IMR-90 (cell line): ENCODE results near the gene PSMB2. TPM values are rescaled to one million over a fixed set of nuclear protein-coding genes. Genes with fewer than 3 reads are reported as not detected.
A peak's percentile ranks its signal among the peaks of the same experiment; 100 is the strongest.

ENCODE experiments used
- ATAC-seq: fragments of 200-7000 bp; cut with Tn5 transposase; 2 replicates; pipeline ENCODE4 v1.9.1; 2020; ENCODE audit warnings: low read depth, mild to moderate bottlenecking, moderate library complexity
- BruUV-seq: library from RNA; stranded (reverse); fragments of 400-500 nt; replicated peaks from 2 replicates; lab custom pipeline; 2021; lab: Mats Ljungman, UMichigan
- CTCF ChIA-PET: fragments of 300-600 bp; formaldehyde crosslinking; extraction: SDS; loops from one replicate; lab custom pipeline; 2021; ENCODE audit warnings: antibody characterized with exemption; lab: Yijun Ruan, JAX
- POLR2A ChIA-PET: fragments of 300-600 bp; sonication (Branson Sonifier 250); formaldehyde crosslinking; loops from one replicate; lab custom pipeline; 2022; ENCODE audit warnings: antibody characterized with exemption; ENCODE audit not compliant: unreplicated experiment; lab: Charles Lee
- DNase-seq: peaks from one replicate; pipeline ENCODE4 v3.0.0; 2013
- H2AFZ ChIP-seq: replicated peaks from 2 replicates; pipeline ENCODE3; 2013; ENCODE audit warnings: low read length, mild to moderate bottlenecking; ENCODE audit not compliant: poor library complexity
- H2AK5ac ChIP-seq: 2 replicates; pipeline ENCODE4 v1.6.1; 2013; ENCODE audit warnings: low read depth, low read length, inconsistent platforms
- H2AK9ac ChIP-seq: replicated peaks from 2 replicates; pipeline ENCODE3; 2013; ENCODE audit warnings: mild to moderate bottlenecking, low read depth, low read length, moderate library complexity; ENCODE audit not compliant: poor library complexity
- H2BK120ac ChIP-seq: 2 replicates; pipeline ENCODE4 v1.6.1; 2013; ENCODE audit warnings: low read depth, low read length, inconsistent platforms
- H2BK15ac ChIP-seq: 3 replicates; pipeline ENCODE4 v1.6.1; 2013; ENCODE audit warnings: low read depth, low read length, inconsistent platforms
- H2BK20ac ChIP-seq: 2 replicates; pipeline ENCODE4 v1.6.1; 2013; ENCODE audit warnings: low read depth, mild to moderate bottlenecking, inconsistent platforms, low read length, moderate library complexity
- H2BK5ac ChIP-seq: 2 replicates; pipeline ENCODE4 v1.6.1; 2013; ENCODE audit warnings: mild to moderate bottlenecking, low read depth, low read length, inconsistent platforms; ENCODE audit not compliant: poor library complexity, severe bottlenecking
- H3K14ac ChIP-seq: replicated peaks from 2 replicates; pipeline ENCODE4 v1.6.1; 2013; ENCODE audit warnings: low read depth, low read length, inconsistent platforms
- H3K18ac ChIP-seq: 2 replicates; pipeline ENCODE4 v1.6.1; 2013; ENCODE audit warnings: low read depth, low read length, control low read depth
- H3K23ac ChIP-seq: 2 replicates; pipeline ENCODE4 v1.6.1; 2013; ENCODE audit warnings: low read depth, low read length, inconsistent platforms
- H3K27ac ChIP-seq: 2 replicates; pipeline ENCODE4 v1.5.1; 2013; ENCODE audit warnings: mild to moderate bottlenecking, control low read depth, low read length; ENCODE audit not compliant: insufficient read depth
- H3K27me3 ChIP-seq: 2 replicates; pipeline ENCODE4 v1.6.1; 2013; ENCODE audit warnings: low read length; ENCODE audit not compliant: control insufficient read depth, insufficient read depth
- H3K36me3 ChIP-seq: 2 replicates; pipeline ENCODE4 v1.6.1; 2013; ENCODE audit warnings: low read length, mixed read lengths; ENCODE audit not compliant: control insufficient read depth, insufficient read depth
- H3K4ac ChIP-seq: 2 replicates; pipeline ENCODE4 v1.6.1; 2013; ENCODE audit warnings: low read depth, low read length, inconsistent platforms
- H3K4me1 ChIP-seq: 2 replicates; pipeline ENCODE4 v1.6.1; 2013; ENCODE audit warnings: low read length, mixed read lengths; ENCODE audit not compliant: control insufficient read depth, insufficient read depth
- H3K4me2 ChIP-seq: 2 replicates; pipeline ENCODE4 v1.6.1; 2013; ENCODE audit warnings: low read depth, mild to moderate bottlenecking, control low read depth, low read length, moderate library complexity
- H3K4me3 ChIP-seq: 2 replicates; pipeline ENCODE4 v1.5.1; 2013; ENCODE audit warnings: low read depth, mild to moderate bottlenecking, control low read depth, low read length, moderate library complexity; ENCODE audit not compliant: insufficient read depth
- H3K56ac ChIP-seq: 2 replicates; pipeline ENCODE4 v1.6.1; 2013; ENCODE audit warnings: low read length, inconsistent platforms; ENCODE audit not compliant: insufficient read depth; ENCODE audit errors: extremely low read depth
- H3K79me1 ChIP-seq, 2 experiments: 2 replicates each; pipeline ENCODE4 v1.6.1; 2013; ENCODE audit warnings: low read length in 2 of 2, inconsistent platforms in 1 of 2, low read depth in 1 of 2
- H3K9ac ChIP-seq: 2 replicates; pipeline ENCODE4 v1.6.1; 2013; ENCODE audit warnings: low read depth, low read length, control low read depth
- H3K9me1 ChIP-seq: 2 replicates; pipeline ENCODE4 v1.6.1; 2013; ENCODE audit warnings: low read length, inconsistent platforms; ENCODE audit not compliant: insufficient read depth
- H3K9me3 ChIP-seq: 2 replicates; pipeline ENCODE4 v1.6.1; 2013; ENCODE audit warnings: low read length; ENCODE audit not compliant: control insufficient read depth, insufficient read depth
- H4K20me1 ChIP-seq: 2 replicates; pipeline ENCODE4 v1.6.1; 2013; ENCODE audit warnings: low read length, inconsistent platforms; ENCODE audit not compliant: insufficient read depth
- H4K5ac ChIP-seq: 2 replicates; pipeline ENCODE4 v1.6.1; 2013; ENCODE audit warnings: mild to moderate bottlenecking, low read depth, low read length, control low read depth
- H4K8ac ChIP-seq, 2 experiments: 2 replicates each; pipeline ENCODE4 v1.6.1; 2013; ENCODE audit warnings: low read depth in 2 of 2, low read length in 2 of 2, control low read depth in 1 of 2, inconsistent platforms in 1 of 2
- H4K91ac ChIP-seq: 2 replicates; pipeline ENCODE4 v1.6.1; 2013; ENCODE audit warnings: low read depth, low read length, inconsistent platforms; ENCODE audit not compliant: insufficient read depth
- CEBPB ChIP-seq: IDR thresholded peaks from 2 replicates; pipeline ENCODE4 v1.6.1; 2012; ENCODE audit warnings: low read depth, low read length, improper control_type of control experiment
- MAZ ChIP-seq: IDR thresholded peaks from 2 replicates; pipeline ENCODE4 v1.6.1; 2012; ENCODE audit warnings: low read depth, mild to moderate bottlenecking, low read length, improper control_type of control experiment, moderate library complexity, borderline replicate concordance
- RAD21 ChIP-seq: IDR thresholded peaks from 2 replicates; pipeline ENCODE4 v1.6.1; 2012; ENCODE audit warnings: low read length, improper control_type of control experiment
- SMC3 ChIP-seq: fragments of 150-350 bp; IDR thresholded peaks from 2 replicates; pipeline ENCODE4 v1.6.1; 2016; ENCODE audit warnings: low read depth, mild to moderate bottlenecking, antibody characterized with exemption, low read length, moderate library complexity
- WGBS, 2 experiments: methylation state at CpG; one replicate each; pipeline versions ENCODE4 v1.1.5 to v1.1.7; 2013; ENCODE audit warnings: missing lambda C conversion rate in 2 of 2; ENCODE audit not compliant: insufficient read length in 1 of 2; ENCODE audit errors: extremely low coverage in 2 of 2; 5-methylcytosine and 5-hydroxymethylcytosine counted together
- dilution Hi-C: fragments of 300-500 bp; cut with HindIII; formaldehyde crosslinking; loops from one replicate; pipeline ENCODE4 v1.14.3; 2018; ENCODE audit warnings: low sequenced_read_pairs; ENCODE audit not compliant: unreplicated experiment
- in situ Hi-C: fragments of 300-500 bp; cut with MboI; formaldehyde crosslinking; loops from 3 replicates; pipeline ENCODE4 v1.14.3; 2019; ENCODE audit warnings: low sequenced_read_pairs, inconsistent platforms, mixed read lengths
- intact Hi-C: fragments of 100-400 bp; cut with micrococcal nuclease; formaldehyde crosslinking; loops from 2 replicates; pipeline ENCODE4 v1.10.0; 2022
- polyA plus RNA-seq, 3 experiments: library from polyadenylated mRNA; depleted of rRNA; stranded (reverse); fragments of >200 nt; gene quantifications; 2 replicates each; pipeline ENCODE4 v1.2.3, GENCODE V29; 2012; ENCODE audit warnings: low replicate concordance in 1 of 3
- total RNA-seq: library from RNA; depleted of rRNA; stranded (reverse); fragments of >200 nt; gene quantifications from 2 replicates; pipeline ENCODE4 v1.2.3, GENCODE V29; 2012
- TF ChIP-seq, protein P1 (sequence below): conservative IDR thresholded peaks from 2 replicates; pipeline ENCODE4 v1.5.1; 2012; ENCODE audit warnings: mild to moderate bottlenecking, low read depth, low read length, improper control_type of control experiment
- TF ChIP-seq, protein P2 (sequence below): fragments of 150-350 bp; IDR thresholded peaks from 2 replicates; pipeline ENCODE4 v1.6.1; 2016; ENCODE audit warnings: low read depth, mild to moderate bottlenecking, low read length, moderate library complexity, borderline replicate concordance

PSMB2 gene
- total and polyA plus RNA-seq, 2 of the 4 experiments (the other 2 are of a cell fraction), result 23.8 to 86.2 TPM

DNA sequence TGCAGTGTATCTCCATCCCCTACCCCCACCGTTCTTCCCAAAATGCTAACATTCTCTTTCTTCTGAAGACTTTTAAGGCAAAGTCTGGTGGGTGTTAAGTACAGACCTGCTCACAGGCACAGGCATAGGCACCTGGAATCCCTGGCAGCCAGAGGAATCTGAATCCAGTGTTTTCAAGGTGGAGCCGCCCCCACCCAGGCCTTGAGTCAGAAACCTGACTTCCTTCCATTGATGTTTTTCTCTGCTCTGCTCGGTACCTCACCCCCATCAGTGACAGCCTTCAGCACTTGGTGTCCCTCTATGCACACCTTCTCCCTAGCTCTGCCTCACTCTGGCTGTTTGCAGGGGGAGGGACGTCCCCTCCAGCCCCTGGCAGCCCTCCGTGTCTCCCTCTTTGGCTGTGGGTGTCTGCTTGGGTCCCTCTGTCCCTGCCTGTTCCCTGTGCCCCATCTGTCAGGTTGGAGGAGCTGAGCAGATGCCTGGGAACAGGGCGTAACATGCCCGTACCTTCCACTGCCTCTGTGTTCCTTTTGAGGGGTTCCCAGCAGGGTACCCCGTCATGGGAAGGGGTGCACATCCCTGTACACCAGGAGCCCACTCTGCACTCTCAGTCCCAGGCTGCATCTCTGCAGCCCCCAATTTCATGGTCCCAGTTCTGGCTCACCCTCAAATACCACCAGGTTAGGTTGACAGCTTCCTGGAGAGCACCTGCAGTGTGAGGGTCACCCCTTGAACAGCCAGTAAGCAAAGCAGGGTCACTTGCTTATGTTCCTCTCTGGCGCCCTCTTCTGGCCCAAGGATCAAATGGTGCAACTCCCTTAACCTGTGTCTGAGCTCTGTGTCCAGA is 77.1 kb downstream of the PSMB2 start:
- no peak overlapping the region for H3K27ac ChIP-seq
- ChIA-PET CTCF (interaction anchor here (0.6 to 1.7 kb wide), 6 partner anchors 9 to 163 kb away, joined by 3 to 21 read pairs (median 4); no protein-coding TSS in a partner anchor), POLR2A (interaction anchor here (0.6 kb wide), 1 partner anchor 11 kb away, joined by 8 read pairs; no protein-coding TSS in a partner anchor)
- H3K27me3 ChIP-seq, result no peaks in the 10 kb centered on the region
- H2AFZ ChIP-seq, result no peak overlapping the region
- no peaks in the 10 kb centered on the region for H3K9me1 ChIP-seq
- no peak overlapping the region for H3K56ac ChIP-seq
- peaks cover 41% of the 10 kb centered on the region for H3K36me3 ChIP-seq
- no peak overlapping the region for H2BK20ac ChIP-seq
- no peak overlapping the region for H4K5ac ChIP-seq
- H3K14ac ChIP-seq, result no peak overlapping the region
- dilution Hi-C loops, result no loop called here
- no peak overlapping the region for H4K91ac ChIP-seq
- no peak overlapping the region for H3K4ac ChIP-seq
- DNase-seq (peak; percentile 78), ATAC-seq (peak; percentile 62)
- H4K8ac ChIP-seq, result no peak overlapping the region
- no TSS peak for BruUV-seq
- H2AK5ac ChIP-seq, result peak overlapping the region; percentile 14; the same call in 1 of the 2 replicates
- H3K18ac ChIP-seq, result no peak overlapping the region
- no peak overlapping the region for H2BK15ac ChIP-seq
- 83% methylated on average over 3 of the region's 9 CpGs; no CpG with 5 or more reads in 1 of the 2 experiments for WGBS, 2 experiments
- peaks cover 2 to 22% of the 10 kb centered on the region in 2 experiments; a peak in 1 of 4 replicates for H3K79me1 ChIP-seq
- no peak overlapping the region for H3K4me2 ChIP-seq
- H2AK9ac ChIP-seq, result no peak overlapping the region
- peaks cover 39% of the 10 kb centered on the region for H4K20me1 ChIP-seq
- H3K4me1 ChIP-seq, result peaks cover under 1% of the 10 kb centered on the region; the same call in 1 of the 2 replicates
- H2BK120ac ChIP-seq, result no peak overlapping the region
- TF ChIP-seq CEBPB, result peak; percentile 62
- TF ChIP-seq, protein P1, sequence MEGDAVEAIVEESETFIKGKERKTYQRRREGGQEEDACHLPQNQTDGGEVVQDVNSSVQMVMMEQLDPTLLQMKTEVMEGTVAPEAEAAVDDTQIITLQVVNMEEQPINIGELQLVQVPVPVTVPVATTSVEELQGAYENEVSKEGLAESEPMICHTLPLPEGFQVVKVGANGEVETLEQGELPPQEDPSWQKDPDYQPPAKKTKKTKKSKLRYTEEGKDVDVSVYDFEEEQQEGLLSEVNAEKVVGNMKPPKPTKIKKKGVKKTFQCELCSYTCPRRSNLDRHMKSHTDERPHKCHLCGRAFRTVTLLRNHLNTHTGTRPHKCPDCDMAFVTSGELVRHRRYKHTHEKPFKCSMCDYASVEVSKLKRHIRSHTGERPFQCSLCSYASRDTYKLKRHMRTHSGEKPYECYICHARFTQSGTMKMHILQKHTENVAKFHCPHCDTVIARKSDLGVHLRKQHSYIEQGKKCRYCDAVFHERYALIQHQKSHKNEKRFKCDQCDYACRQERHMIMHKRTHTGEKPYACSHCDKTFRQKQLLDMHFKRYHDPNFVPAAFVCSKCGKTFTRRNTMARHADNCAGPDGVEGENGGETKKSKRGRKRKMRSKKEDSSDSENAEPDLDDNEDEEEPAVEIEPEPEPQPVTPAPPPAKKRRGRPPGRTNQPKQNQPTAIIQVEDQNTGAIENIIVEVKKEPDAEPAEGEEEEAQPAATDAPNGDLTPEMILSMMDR, result peak; percentile 79
- TF ChIP-seq RAD21, result peak; percentile 78
- peak; percentile 69 for TF ChIP-seq SMC3
- TF ChIP-seq MAZ, result 0 out of 2 replicates have a peak, but pooled peaks have one; percentile 22
- TF ChIP-seq, protein P2, sequence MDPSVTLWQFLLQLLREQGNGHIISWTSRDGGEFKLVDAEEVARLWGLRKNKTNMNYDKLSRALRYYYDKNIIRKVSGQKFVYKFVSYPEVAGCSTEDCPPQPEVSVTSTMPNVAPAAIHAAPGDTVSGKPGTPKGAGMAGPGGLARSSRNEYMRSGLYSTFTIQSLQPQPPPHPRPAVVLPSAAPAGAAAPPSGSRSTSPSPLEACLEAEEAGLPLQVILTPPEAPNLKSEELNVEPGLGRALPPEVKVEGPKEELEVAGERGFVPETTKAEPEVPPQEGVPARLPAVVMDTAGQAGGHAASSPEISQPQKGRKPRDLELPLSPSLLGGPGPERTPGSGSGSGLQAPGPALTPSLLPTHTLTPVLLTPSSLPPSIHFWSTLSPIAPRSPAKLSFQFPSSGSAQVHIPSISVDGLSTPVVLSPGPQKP, result no peak
- in situ Hi-C loops, result loop anchor here (5.0 to 10.0 kb wide), 2 partner anchors 112 to 369 kb away; partner anchors contain the start of gene SFPQ
- intact Hi-C loops, result loop anchor here (1.0 kb wide), 1 partner anchor 113 kb away; no protein-coding TSS in a partner anchor
- no peak overlapping the region for H3K4me3 ChIP-seq
- H2BK5ac ChIP-seq, result no peak overlapping the region
- no peaks in the 10 kb centered on the region for H3K9me3 ChIP-seq
- H3K23ac ChIP-seq, result no peak overlapping the region
- H3K9ac ChIP-seq, result no peak overlapping the region
